ENCODE data around the gene PRF1.

Gene PRF1

DNA sequence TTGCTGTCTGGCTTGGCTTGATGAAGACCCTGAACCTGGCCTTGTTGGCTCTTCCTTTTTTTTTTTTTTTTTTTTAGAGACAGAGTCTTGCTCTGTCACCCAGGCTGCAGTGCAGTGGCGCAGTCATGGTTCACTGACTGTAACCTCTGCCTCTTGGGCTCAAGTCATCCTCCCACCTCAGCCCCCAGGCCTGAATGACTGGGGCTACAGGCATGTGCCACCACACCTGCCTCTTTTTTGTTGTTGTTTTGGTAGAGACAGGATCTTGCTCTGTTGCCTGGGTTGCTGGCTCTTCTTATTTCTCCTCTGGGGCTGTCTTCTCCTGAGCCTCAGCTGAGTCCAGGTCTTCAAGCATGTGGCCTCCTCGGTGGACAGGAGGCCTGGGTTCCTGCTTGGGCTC, 44.7 kb downstream of the PRF1 start:
- TF ChIP-seq REST (IDR thresholded peaks at IDR 0.05; ENCODE audit: low read depth) (no peak), USF1 (IDR thresholded peaks at IDR 0.05) (no peak), EGR1 (IDR thresholded peaks at IDR 0.05) (no peak), TCF12 (IDR thresholded peaks at IDR 0.05; ENCODE audit: low read depth) (no peak), CEBPB (IDR thresholded peaks at IDR 0.05) (no peak), TEAD4 (IDR thresholded peaks at IDR 0.05) (no peak), ZBTB7A (IDR thresholded peaks at IDR 0.05; ENCODE audit: low read depth) (no peak), TAF1 (IDR thresholded peaks at IDR 0.05; ENCODE audit: low read depth) (no peak), CREB1 (IDR thresholded peaks at IDR 0.05; ENCODE audit: low read depth) (no peak), YY1 (IDR thresholded peaks at IDR 0.05; ENCODE audit: low read depth) (no peak), FOXM1 (IDR thresholded peaks at IDR 0.05; ENCODE audit: borderline replicate concordance, low read depth) (no peak), NFIC (IDR thresholded peaks at IDR 0.05) (no peak), MAX (IDR thresholded peaks at IDR 0.05) (no peak)

DNA sequence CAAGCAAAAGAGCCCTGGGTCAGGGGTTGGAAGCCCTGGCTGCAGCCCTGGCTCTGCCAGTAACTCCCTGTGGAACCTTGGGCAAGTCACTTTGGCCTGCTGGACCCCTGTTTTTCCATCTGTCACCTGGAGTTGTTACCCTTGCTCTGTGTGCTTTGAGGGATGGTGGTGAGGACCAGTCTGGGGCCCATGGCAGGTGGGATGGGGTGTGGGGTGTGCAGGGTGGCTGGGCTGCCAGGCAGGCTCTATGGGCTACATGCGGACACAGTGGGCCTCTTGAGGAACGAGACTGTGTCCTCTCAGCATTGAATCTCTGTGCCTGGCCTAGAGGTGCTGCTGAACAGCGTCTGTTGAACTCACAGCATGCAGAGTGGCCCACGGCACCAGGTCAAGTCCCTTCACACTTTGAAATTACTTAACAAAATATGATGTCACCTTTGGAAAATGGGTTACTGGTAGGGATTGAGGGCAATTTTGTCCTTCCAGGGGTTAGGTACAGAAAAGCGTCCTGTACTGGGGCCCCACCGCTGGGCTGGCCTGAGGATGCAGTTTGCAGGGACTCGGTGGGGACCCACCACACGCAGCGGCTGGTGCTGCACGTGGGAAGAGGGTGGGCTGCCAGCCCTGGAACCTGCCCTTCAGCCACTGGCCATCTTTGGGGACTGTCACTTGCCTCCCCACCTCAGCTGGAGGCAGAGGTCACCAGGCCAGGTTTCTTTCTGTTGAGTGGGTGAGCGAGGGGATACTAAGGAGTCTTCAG, 45.3 kb downstream of the PRF1 start:
- TF ChIP-seq EP300 (IDR thresholded peaks at IDR 0.05; ENCODE audit: borderline replicate concordance) (no peak), NFIC (IDR thresholded peaks at IDR 0.05) (no peak), CREB1 (IDR thresholded peaks at IDR 0.05; ENCODE audit: low read depth) (no peak), EGR1 (IDR thresholded peaks at IDR 0.05) (no peak), TAF1 (IDR thresholded peaks at IDR 0.05; ENCODE audit: low read depth) (no peak), CEBPB (IDR thresholded peaks at IDR 0.05) (no peak), TCF12 (IDR thresholded peaks at IDR 0.05; ENCODE audit: low read depth) (no peak), RAD21 (IDR thresholded peaks at IDR 0.05; ENCODE audit: low read depth) (no peak), REST (IDR thresholded peaks at IDR 0.05; ENCODE audit: low read depth) (no peak), MAX (IDR thresholded peaks at IDR 0.05) (no peak), TEAD4 (IDR thresholded peaks at IDR 0.05) (no peak), YY1 (IDR thresholded peaks at IDR 0.05; ENCODE audit: low read depth) (no peak), USF1 (IDR thresholded peaks at IDR 0.05) (no peak), ZBTB7A (IDR thresholded peaks at IDR 0.05; ENCODE audit: low read depth) (no peak), FOXM1 (IDR thresholded peaks at IDR 0.05; ENCODE audit: borderline replicate concordance, low read depth) (no peak)

DNA sequence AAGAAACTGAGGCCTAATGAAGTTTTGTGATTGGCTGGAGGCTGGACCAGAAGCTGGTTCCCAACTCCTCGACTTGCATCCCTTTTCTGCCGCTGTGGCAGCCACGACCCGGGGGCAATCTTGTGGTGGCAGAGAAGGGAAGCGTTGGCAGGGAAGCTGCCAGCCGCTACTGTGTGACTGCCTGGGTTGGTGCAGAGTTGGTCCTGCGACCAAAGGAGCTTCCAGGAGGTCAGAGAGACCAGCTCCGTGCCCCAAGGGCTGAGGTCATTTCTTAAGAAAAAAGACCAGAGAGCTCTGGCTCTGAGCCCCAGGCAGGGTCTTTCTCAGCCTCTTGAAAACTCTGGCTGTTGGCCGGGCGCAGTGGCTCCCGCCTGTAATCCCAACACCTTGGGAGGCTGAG, 47.2 kb downstream of the PRF1 start:
- TF ChIP-seq CEBPB (IDR thresholded peaks at IDR 0.05) = no peak
- no peak for TF ChIP-seq RAD21 (IDR thresholded peaks at IDR 0.05; ENCODE audit: low read depth)
- TF ChIP-seq NFIC (IDR thresholded peaks at IDR 0.05) = no peak
- no peak for TF ChIP-seq FOXM1 (IDR thresholded peaks at IDR 0.05; ENCODE audit: borderline replicate concordance, low read depth)

DNA sequence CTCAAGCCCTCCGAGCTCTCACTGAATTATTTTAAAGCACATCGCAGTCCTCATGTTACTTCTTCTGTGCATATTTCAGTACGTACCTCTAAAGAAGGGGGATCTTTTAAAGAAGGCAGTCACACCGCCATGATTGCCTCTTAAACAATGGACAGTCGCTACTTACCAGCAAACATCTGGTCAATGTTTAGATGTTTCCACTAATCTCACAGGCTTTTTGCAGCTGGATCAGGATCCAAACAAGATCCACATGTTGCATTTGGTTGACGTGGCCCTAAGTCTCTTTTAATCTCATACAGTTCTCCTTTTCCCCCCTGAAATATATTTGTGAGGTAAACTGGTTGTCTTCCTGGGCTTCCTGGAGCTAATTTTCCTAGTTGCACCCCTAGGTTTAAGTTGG, 50.0 kb downstream of the PRF1 start:
- TF ChIP-seq USF1 (IDR thresholded peaks at IDR 0.05) = no peak
- no peak for TF ChIP-seq MAX (IDR thresholded peaks at IDR 0.05)
- no peak for TF ChIP-seq TCF12 (IDR thresholded peaks at IDR 0.05; ENCODE audit: low read depth)
- no peak for TF ChIP-seq NFIC (IDR thresholded peaks at IDR 0.05)
- no peak for TF ChIP-seq TAF1 (IDR thresholded peaks at IDR 0.05; ENCODE audit: low read depth)
- no peak for TF ChIP-seq TEAD4 (IDR thresholded peaks at IDR 0.05)
- TF ChIP-seq YY1 (IDR thresholded peaks at IDR 0.05; ENCODE audit: low read depth) = no peak
- no peak for TF ChIP-seq EGR1 (IDR thresholded peaks at IDR 0.05)

GRCh38 chr10:70551971-70552422, 50.5 kb downstream of the PRF1 start:
- TF ChIP-seq NFIC (IDR thresholded peaks at IDR 0.05) = no peak
- TF ChIP-seq EGR1 (IDR thresholded peaks at IDR 0.05) = no peak
- TF ChIP-seq TCF12 (IDR thresholded peaks at IDR 0.05; ENCODE audit: low read depth) = no peak
- no peak for TF ChIP-seq RAD21 (IDR thresholded peaks at IDR 0.05; ENCODE audit: low read depth)
- TF ChIP-seq FOXM1 (IDR thresholded peaks at IDR 0.05; ENCODE audit: borderline replicate concordance, low read depth) = no peak
- no peak for TF ChIP-seq ZBTB7A (IDR thresholded peaks at IDR 0.05; ENCODE audit: low read depth)
- no peak for TF ChIP-seq CEBPB (IDR thresholded peaks at IDR 0.05)
- no peak for TF ChIP-seq EP300 (IDR thresholded peaks at IDR 0.05; ENCODE audit: borderline replicate concordance)
- no peak for TF ChIP-seq CREB1 (IDR thresholded peaks at IDR 0.05; ENCODE audit: low read depth)
- no peak for TF ChIP-seq MAX (IDR thresholded peaks at IDR 0.05)
- TF ChIP-seq REST (IDR thresholded peaks at IDR 0.05; ENCODE audit: low read depth) = no peak
- TF ChIP-seq TAF1 (IDR thresholded peaks at IDR 0.05; ENCODE audit: low read depth) = no peak
- no peak for TF ChIP-seq TEAD4 (IDR thresholded peaks at IDR 0.05)
- no peak for TF ChIP-seq YY1 (IDR thresholded peaks at IDR 0.05; ENCODE audit: low read depth)
- no peak for TF ChIP-seq USF1 (IDR thresholded peaks at IDR 0.05)
